Spinal cord (tissue), 10 donors: ENCODE results near the gene PRKAG3. TPM values are rescaled to one million over a fixed set of nuclear protein-coding genes. Genes with fewer than 3 reads are reported as not detected.
A peak's percentile ranks its signal among the peaks of the same experiment; 100 is the strongest.

Experiments
- DNase-seq, 6 donors: peaks; one replicate each; pipeline versions ENCODE4 v3.0.0 to v3.0.0-alpha.2; 2013 to 2015; ENCODE audit warnings: low spot score in 6 of 6, low read depth in 4 of 6
- H3K27ac ChIP-seq: one replicate; pipeline ENCODE4 v1.5.1; 2013; ENCODE audit warnings: low read depth, low read length, control low read depth
- H3K27me3 ChIP-seq: one replicate; pipeline ENCODE4 v1.6.1; 2013; ENCODE audit warnings: low read length; ENCODE audit not compliant: control insufficient read depth, insufficient read depth
- H3K36me3 ChIP-seq: one replicate; pipeline ENCODE4 v1.6.1; 2013; ENCODE audit warnings: low read length; ENCODE audit not compliant: control insufficient read depth, insufficient read depth
- H3K4me1 ChIP-seq: one replicate; pipeline ENCODE4 v1.6.1; 2013; ENCODE audit warnings: low read length; ENCODE audit not compliant: control insufficient read depth, insufficient read depth
- H3K4me3 ChIP-seq: one replicate; pipeline ENCODE4 v1.5.1; 2013; ENCODE audit warnings: low read depth, low read length, control low read depth
- H3K9me3 ChIP-seq: one replicate; pipeline ENCODE4 v1.6.1; 2013; ENCODE audit warnings: low read length; ENCODE audit not compliant: control insufficient read depth, insufficient read depth
- WGBS: methylation state at CpG from one replicate; pipeline ENCODE4 v1.1.5; 2013; ENCODE audit warnings: missing lambda C conversion rate; ENCODE audit not compliant: insufficient coverage; 5-methylcytosine and 5-hydroxymethylcytosine counted together
- polyA plus RNA-seq, 2 donors: library from polyadenylated mRNA; unstranded; fragments of 120-200 nt; gene quantifications; one replicate each; pipeline ENCODE4 v1.2.1, GENCODE V29; 2013; ENCODE audit not compliant: insufficient read length in 2 of 2
- total RNA-seq, 2 donors: library from RNA; depleted of rRNA in 1 of 2; stranded (reverse); fragments of 120-200 nt in 1 of 2; fragments of >200 nt in 1 of 2; gene quantifications; one replicate each; pipeline versions ENCODE4 v1.2.3 to v1.2.4, GENCODE V29; 2013 to 2014
- donor health status: healthy.

Gene PRKAG3
- total and polyA plus RNA-seq, 4 donors: 0.06 to 0.23 TPM; not detected in 2

DNA sequence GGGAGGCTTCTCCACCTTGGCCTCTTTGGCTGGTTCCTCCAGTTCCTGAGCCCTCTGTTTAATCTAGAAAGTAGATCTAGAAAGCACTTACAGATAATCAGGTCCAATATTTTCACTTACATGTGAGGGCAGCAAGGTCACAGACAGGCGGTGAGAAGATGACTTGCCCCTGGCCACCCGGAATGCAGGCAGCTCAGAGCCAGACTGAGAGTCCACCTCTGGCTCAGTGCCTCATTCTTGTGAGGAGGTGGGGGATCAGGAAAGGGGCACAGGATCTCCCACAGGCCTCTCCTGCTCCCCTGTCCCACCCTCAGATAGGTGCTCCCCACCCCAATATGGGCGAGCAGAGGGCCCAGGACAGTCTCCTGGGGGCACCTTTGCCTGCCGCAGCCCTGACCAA, 33.8 kb upstream of the PRKAG3 start:
- Histone ChIP-seq H3K9me3 (no peaks in the 10 kb centered on the region), H3K27me3 (peaks cover 64% of the 10 kb centered on the region), H3K27ac (peak overlapping the region; percentile 22), H3K4me1 (peaks cover 17% of the 10 kb centered on the region), H3K4me3 (no peak overlapping the region), H3K36me3 (no peaks in the 10 kb centered on the region)
- 60% methylated on average over 2 of the region's 4 CpGs for whole genome bisulfite sequencing
- DNase-seq: no peak

DNA sequence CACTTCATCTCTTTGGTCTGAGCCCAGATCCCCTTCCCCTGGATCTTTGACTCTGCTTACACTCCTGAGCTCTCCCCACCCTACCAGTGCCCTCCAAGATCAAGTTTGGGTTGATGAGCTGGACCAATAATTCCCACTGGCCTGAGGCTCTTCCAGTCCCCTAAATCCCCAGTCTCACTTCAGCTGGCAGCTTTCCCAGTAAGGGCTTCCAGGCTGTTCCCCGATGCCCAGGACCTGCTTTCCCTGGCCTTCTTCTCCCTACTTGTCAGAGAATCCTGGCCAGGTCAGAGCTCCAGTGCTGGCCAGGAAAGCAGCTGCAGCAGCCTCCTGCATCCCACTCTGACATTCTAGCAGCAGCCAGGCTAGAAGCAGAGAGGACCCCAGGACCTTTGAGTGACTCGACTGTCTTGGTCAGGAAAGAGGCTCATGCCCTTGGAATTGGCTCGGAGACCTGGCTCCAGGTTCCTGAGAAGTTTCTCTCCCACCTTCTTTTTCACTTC, 31.5 kb upstream of the PRKAG3 start:
- Histone ChIP-seq H3K27ac (no peak overlapping the region), H3K36me3 (no peaks in the 10 kb centered on the region), H3K27me3 (peaks cover 63% of the 10 kb centered on the region), H3K4me3 (no peak overlapping the region), H3K4me1 (peaks cover 33% of the 10 kb centered on the region), H3K9me3 (no peaks in the 10 kb centered on the region)
- no peak for DNase-seq
- WGBS: 85% methylated on average over 3 of the region's 3 CpGs

DNA sequence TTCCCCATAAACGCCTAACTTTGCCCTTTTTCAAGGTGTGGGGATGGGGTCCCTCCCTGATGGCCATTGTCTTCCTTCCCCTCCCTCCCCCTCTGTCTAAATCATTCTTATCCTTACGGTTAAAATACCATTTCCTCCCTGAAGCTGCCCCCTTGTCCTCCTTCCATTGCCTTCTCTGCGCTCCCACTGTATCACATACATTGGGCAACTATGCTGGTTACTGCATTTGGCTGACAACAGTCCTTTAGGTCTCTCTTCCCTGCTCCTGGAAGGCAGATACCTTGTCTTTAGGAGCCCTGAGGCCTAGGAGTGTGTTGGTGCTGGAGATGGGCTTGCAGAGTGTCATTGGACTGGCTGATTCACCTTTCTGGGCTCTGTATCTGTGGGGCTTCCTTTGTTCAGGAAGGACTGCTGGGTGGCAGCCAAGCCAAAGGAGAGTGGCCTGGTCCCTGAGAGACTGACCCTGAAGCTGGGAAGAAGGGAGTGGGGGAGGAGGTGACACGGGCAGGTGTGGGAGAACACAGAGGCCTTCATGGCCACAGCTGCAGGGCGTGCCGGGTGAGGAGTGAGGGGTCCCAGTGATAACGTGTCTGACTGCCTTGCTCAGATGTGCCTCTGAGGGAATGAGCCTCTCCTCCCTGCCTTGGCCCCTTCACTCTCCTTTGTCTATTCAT, 30.2 kb upstream of the PRKAG3 start:
- Histone ChIP-seq H3K4me3 (no peak overlapping the region), H3K27me3 (peaks cover 65% of the 10 kb centered on the region), H3K4me1 (peaks cover 40% of the 10 kb centered on the region), H3K27ac (no peak overlapping the region), H3K9me3 (no peaks in the 10 kb centered on the region), H3K36me3 (no peaks in the 10 kb centered on the region)
- WGBS: 37% methylated on average over 3 of the region's 7 CpGs
- no peak for DNase-seq

DNA sequence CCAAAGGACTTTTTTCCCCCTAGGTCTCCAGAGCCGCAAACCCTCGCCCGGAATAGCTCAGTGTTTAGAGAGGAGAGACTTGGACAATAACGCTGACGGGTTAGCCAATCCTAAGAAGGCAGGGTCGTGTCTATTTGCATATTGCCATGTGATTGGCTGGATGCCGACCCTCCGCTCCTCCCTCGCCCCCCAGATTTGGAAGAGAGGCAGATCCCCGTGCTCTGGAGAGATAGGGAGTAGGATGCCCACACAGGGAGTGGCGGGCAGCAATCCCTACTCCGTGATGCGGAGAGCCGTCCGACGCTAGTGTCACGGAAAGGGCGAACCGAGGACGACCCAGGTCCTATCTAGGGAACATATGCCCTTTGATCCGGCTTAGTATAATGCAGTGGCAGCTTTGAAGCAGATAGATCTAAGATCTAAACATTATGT, 29.4 kb upstream of the PRKAG3 start:
- Histone ChIP-seq H3K36me3 (no peaks in the 10 kb centered on the region), H3K27me3 (peaks cover 67% of the 10 kb centered on the region), H3K9me3 (no peaks in the 10 kb centered on the region), H3K27ac (no peak overlapping the region), H3K4me3 (peak overlapping the region; percentile 37), H3K4me1 (peaks cover 40% of the 10 kb centered on the region)
- DNase-seq: peak in 5 of 6 donors; percentile 59 to 96 (median 73)
- WGBS: 0% methylated on average over 17 of the region's 21 CpGs

DNA sequence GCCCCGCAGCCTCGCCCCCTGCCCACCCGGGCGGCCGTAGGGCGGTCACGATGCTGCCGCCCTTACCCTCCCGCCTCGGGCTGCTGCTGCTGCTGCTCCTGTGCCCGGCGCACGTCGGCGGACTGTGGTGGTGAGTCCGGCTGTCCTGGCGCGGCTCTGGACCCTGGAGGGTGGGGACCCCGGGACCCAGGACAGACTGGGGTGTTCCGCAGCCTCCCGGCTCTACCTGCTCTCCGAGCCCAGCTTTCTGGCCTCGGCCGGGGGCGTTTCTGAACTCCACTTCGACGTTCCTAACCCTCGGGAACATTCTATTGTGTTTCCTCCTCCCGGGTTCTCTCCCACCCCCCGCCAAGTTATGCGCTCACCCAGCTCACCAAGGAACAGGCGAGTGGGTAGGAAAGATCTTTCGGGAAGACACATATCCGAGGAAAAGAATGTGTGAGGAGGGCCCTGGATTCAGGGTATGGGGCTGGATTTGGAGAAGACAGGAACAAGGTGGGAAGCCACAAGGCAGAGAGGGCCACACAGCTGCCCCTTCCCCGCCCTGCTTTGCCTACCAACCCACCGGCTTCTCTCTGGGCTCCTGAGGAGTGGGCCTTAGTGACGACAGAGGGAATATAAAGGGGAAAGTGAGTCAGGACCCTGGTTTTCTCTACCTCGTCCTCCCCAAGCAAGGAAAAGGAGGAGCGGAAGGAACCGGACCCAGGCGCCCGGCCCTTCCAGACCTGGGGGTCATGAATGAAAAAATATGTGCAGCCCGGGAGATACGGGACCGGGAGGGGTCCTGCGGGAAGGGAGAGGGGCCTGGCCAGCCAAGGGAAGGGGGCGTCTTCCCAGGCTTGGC, 28.6 kb upstream of the PRKAG3 start:
- peaks cover 36% of the 10 kb centered on the region for H3K4me1 ChIP-seq
- DNase-seq: no peak
- peak overlapping the region; percentile 37 for H3K4me3 ChIP-seq
- no peaks in the 10 kb centered on the region for H3K9me3 ChIP-seq
- peaks cover 75% of the 10 kb centered on the region for H3K27me3 ChIP-seq
- H3K27ac ChIP-seq: no peak overlapping the region
- no peaks in the 10 kb centered on the region for H3K36me3 ChIP-seq
- WGBS: 1% methylated on average over 39 of the region's 47 CpGs

DNA sequence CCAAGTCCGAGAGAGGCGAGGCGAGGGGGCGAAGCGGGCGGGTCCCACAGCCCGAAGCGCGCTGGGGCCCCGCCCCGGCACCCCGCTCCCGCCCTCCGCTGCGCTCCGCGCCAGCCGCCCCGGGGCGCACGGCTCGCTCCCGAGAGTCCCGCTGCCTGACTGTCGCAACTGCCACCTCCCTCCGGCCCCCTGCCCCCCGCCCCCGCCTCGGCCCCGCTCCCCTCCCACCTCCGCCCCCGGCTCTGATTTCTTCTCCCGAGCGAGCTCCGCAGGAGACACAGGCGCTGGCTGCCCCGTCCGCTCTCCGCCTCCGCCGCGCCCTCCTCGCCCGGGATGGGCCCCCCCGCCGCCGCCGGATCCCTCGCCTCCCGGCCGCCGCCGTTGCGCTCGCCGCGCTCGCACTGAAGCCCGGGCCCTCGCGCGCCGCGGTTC, 28.0 kb upstream of the PRKAG3 start, which contains the start of gene WNT6:
WNT6 (plus strand) TSS at position 250 of the 432 bp plus-strand sequence. CDS start 233 bp downstream, outside the sequence.
- no peak for DNase-seq
- Histone ChIP-seq H3K4me3 (peak within 1 kb of the TSS; percentile 37), H3K27me3 (peaks cover 81% of the 10 kb centered on the region), H3K36me3 (no peaks in the 10 kb centered on the region), H3K9me3 (no peaks in the 10 kb centered on the region), H3K27ac (no peak within 1 kb of the TSS), H3K4me1 (peaks cover 31% of the 10 kb centered on the region)
- under 1% methylated on average over 51 of the region's 64 CpGs for WGBS

DNA sequence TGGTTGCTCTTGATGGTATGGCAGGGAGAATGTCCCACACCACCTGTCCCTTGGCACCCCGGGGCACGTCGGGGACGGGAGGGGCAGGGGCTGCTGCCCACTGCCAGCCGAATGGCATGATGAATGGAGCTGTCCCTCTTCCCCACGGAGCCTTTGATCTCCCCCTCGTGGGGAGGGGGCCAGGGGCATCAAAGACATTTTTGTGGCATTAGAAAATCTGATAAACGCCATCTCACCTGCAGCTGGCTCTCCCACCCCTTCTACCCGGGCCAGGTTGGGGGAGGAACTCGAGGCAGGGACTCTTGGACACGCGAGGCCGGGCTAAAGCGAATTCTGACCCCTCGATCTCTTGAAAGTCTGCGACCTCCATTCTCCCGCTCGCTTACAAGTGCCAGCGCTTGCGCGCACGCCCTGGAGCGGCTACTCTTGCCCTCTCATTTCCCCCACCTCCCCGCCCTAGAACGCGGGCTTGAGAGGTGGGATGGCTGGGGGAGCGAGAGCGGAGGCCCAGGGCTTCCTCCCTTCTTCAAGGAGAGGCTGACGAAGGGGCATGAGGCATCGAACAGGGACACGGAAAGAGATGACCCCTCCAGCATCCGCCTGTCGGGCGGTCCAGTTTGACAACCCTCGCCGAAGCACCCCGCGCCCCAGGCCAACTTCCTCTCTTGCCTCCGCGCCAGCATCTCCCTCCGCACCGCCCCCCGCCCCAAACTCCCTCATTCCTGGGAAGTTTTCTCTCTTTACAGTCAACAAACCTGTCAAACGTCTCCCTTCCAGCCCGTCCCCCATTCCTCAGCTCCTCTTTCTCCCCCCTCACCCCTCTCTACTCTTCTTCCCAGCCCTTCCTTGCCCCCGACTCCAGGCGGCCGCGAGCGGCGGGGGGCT, 27.3 kb upstream of the PRKAG3 start:
- H3K36me3 ChIP-seq: no peaks in the 10 kb centered on the region
- no peak for DNase-seq
- H3K27me3 ChIP-seq: peaks cover 87% of the 10 kb centered on the region
- 0% methylated on average over 38 of the region's 51 CpGs for WGBS
- no peak overlapping the region for H3K27ac ChIP-seq
- H3K9me3 ChIP-seq: no peaks in the 10 kb centered on the region
- peaks cover 31% of the 10 kb centered on the region for H3K4me1 ChIP-seq
- peak overlapping the region; percentile 21 for H3K4me3 ChIP-seq

DNA sequence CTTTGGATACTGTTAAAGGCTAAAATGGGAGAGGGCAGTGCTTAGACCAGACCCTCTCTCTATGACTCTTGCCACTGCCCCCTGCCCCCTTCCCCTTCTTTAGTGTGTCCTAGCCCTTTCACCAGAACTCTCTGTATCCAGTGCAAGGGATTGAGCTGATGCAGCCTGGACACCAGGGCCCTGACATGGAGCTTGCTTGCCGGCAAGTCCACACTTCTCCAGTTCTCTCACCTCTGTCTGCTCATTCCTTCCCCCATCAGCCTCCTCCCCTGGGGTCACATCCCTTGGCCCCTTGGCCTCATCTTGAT, 26.5 kb upstream of the PRKAG3 start:
- 10% methylated on average over 1 of the region's 1 CpG for WGBS

More for the DNA sequence above, 26.5 kb upstream of the PRKAG3 start:
- H3K36me3 ChIP-seq: no peaks in the 10 kb centered on the region
- no peak overlapping the region for H3K27ac ChIP-seq
- no peak overlapping the region for H3K4me3 ChIP-seq
- peaks cover 34% of the 10 kb centered on the region for H3K4me1 ChIP-seq
- H3K27me3 ChIP-seq: peaks cover 92% of the 10 kb centered on the region
- DNase-seq: no peak
- H3K9me3 ChIP-seq: no peaks in the 10 kb centered on the region
